Pancreas (tissue), 10 donors: ENCODE measurements around the gene PACRG. TPM values are rescaled to one million over a fixed set of nuclear protein-coding genes. Genes with fewer than 3 reads are reported as not detected.

Experiments used
- ATAC-seq, 4 donors: fragments of 200-7000 bp; cut with Tn5 transposase; one replicate each; pipeline versions ENCODE4 v1.8.0 to v1.9.1; 2020; ENCODE audit warnings: mild to moderate bottlenecking in 4 of 4, moderate library complexity in 4 of 4
- DNase-seq, 6 donors: peaks; one replicate each; pipeline ENCODE4 v3.0.0-alpha.2; 2020
- FAIRE-seq: peaks from 2 replicates; lab custom pipeline; 2012; peaks lifted over from hg19 to GRCh38; lab: Jason Lieb, UNC
- H3K27ac ChIP-seq, 4 donors: fragments of 200-600 bp; sonication (generic); 1 replicate in 3 of 4; 2 replicates in 1 of 4; pipeline versions ENCODE4 v1.5.0 to v1.8.0; 2020
- H3K27me3 ChIP-seq, 4 donors: fragments of 200-600 bp; one replicate each; pipeline ENCODE4 v1.8.0; 2021
- H3K36me3 ChIP-seq, 3 donors: fragments of 200-600 bp; sonication (generic) in 1 of 3; one replicate each; pipeline versions ENCODE4 v1.5.0 to v1.8.0; 2020 to 2021
- H3K4me1 ChIP-seq, 3 donors: fragments of 200-600 bp; one replicate each; pipeline ENCODE4 v1.8.0; 2021
- H3K4me3 ChIP-seq, 4 donors: fragments of 200-600 bp; sonication (generic) in 2 of 4; one replicate each; pipeline versions ENCODE4 v1.5.0 to v1.8.0; 2020 to 2021
- H3K9me3 ChIP-seq, 4 donors: fragments of 200-600 bp; one replicate each; pipeline ENCODE4 v1.8.0; 2021
- WGBS, 2 donors: extraction: QIAGEN DNeasy Blood & Tissue Kit; methylation state at CpG; one replicate each; pipeline ENCODE4 v1.1.7; 2013; 5-methylcytosine and 5-hydroxymethylcytosine counted together
- intact Hi-C, 3 donors: fragments of 100-400 bp; cut with DNase I; formaldehyde crosslinking; loops; one replicate each; pipeline versions ENCODE4 v1.11.1 to v1.14.2; 2022
- polyA plus RNA-seq, 2 donors: library from polyadenylated mRNA; stranded (reverse); fragments of 200-250 nt; gene quantifications; one replicate each; pipeline ENCODE4 v1.2.3, GENCODE V29; 2013
- total RNA-seq, 6 donors: library from RNA; stranded (reverse); fragmentation: NEBNext Ultra II Directional in 4 of 6; extraction: Animal tissue kit (Norgen Biotek cat#: 25700) in 4 of 6; gene quantifications; one replicate each; pipeline versions ENCODE4 v1.2.1 to v1.2.4, GENCODE V29; 2021 to 2023
- TF ChIP-seq, protein P1 (sequence below), 4 donors: fragments of 200-600 bp; sonication (generic) in 3 of 4; IDR thresholded peaks; one replicate each; pipeline versions ENCODE4 v1.5.0 to v1.8.0; 2021; ENCODE audit warnings: antibody characterized with exemption in 4 of 4
- donor health status: healthy with polysubstance abuse.
- donor health status: DM: no; HTN: no; CAD: no; lungs with moderate emphysema.
- donor health status: DM: no; HTN: no; CAD: no.
- donor health status: control.
- donor health status: control.
- donor health status: Bipolar disorder and iron deficiency.
- donor health status: DM: yes; HTN: yes; CAD: no.
- donor health status: DM: no; HTN: no; CAD: no.
- donor health status: DM: no; HTN: no; CAD: no.
- donor health status: DM: yes; HTN: yes; CAD: no.

The PACRG gene
- total and polyA plus RNA-seq, 8 donors = 2.5 to 7.1 (median 3.5) TPM

DNA sequence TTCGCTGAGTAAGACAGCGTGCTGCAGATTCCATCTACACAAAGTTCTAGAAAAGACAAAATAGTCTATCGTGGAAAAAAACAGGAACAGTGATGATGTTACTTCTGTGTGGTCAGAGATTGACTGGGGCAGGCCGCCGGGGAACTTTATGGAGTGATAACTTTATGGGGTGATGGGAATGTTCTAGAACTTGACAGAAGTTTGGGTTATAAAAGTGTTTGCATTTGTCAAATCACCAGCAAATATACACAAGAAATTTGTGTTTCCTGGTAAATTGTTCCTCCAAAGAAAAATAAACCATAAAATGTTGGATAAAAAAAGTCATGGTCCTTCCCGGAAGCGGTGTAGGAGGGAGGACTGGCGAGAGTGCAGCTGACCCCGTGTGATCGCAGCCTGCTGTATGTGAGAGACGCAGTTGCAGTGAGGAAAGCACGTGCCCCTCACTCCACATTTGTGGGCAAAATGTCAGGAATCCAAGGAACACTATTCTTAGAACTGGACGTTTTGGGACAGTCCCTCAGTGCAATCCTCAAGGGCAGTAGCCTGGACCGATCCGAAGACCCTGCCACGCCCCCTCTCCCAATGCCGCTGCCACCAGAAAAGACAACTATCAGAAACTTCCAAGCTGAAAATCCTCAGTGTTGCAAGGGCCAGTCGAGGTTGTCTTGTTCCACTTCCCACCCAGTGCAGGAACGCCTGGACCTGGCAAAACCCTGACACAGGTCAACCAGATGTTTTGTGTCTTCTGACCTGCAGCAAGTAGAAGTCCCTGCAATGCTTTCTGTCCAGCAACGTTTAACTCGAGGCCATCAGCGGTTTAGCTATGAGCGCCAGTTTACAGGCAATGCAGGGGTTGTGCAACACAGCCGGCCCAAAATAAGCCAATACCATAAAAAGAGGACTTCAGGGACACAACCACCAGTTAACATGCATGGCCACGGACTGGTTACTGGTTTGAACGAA is 606.2 kb downstream of the PACRG start:
- 73 to 74% methylated on average over 26 of the region's 26 CpGs for WGBS, 2 donors

DNA sequence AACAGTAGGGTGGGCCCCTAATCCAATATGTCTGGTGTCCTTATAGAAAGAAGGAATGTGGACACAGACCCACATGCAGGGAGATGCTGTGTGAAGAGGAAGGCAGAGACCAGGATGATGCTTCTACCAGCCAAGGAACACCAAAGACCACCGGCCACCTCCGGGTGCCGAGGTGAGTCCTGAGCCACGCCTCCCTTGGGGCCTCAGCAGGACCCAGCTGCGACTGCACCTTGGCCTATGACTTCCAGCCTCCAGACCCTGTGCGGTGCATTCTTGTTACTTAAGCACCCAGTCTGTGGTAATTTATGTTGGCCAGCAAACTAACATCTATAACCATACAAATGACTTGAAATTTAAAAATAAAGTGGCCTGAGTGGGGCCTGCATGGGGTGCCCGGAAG is 607.3 kb downstream of the PACRG start:
- TF ChIP-seq, protein P1, sequence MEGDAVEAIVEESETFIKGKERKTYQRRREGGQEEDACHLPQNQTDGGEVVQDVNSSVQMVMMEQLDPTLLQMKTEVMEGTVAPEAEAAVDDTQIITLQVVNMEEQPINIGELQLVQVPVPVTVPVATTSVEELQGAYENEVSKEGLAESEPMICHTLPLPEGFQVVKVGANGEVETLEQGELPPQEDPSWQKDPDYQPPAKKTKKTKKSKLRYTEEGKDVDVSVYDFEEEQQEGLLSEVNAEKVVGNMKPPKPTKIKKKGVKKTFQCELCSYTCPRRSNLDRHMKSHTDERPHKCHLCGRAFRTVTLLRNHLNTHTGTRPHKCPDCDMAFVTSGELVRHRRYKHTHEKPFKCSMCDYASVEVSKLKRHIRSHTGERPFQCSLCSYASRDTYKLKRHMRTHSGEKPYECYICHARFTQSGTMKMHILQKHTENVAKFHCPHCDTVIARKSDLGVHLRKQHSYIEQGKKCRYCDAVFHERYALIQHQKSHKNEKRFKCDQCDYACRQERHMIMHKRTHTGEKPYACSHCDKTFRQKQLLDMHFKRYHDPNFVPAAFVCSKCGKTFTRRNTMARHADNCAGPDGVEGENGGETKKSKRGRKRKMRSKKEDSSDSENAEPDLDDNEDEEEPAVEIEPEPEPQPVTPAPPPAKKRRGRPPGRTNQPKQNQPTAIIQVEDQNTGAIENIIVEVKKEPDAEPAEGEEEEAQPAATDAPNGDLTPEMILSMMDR (IDR thresholded peaks at IDR 0.05) = no peak
- Histone ChIP-seq H3K27me3 (no peaks in the 10 kb centered on the region), H3K4me3 (no peak overlapping the region), H3K9me3 (no peaks in the 10 kb centered on the region), H3K36me3 (no peaks in the 10 kb centered on the region), H3K27ac (peak overlapping the region in 1 of 4 donors; percentile 10), H3K4me1 (no peaks in the 10 kb centered on the region)
- WGBS, 2 donors = 88 to 90% methylated on average over 7 of the region's 7 CpGs
- intact Hi-C loops = no loop called here
- ATAC-seq = no peak
- FAIRE-seq = no peak
- DNase-seq = no peak

More for the DNA sequence above, 606.2 kb downstream of the PACRG start:
- Histone ChIP-seq H3K4me3 (no peak overlapping the region), H3K4me1 (no peaks in the 10 kb centered on the region), H3K27me3 (no peaks in the 10 kb centered on the region), H3K36me3 (no peaks in the 10 kb centered on the region), H3K27ac (no peak overlapping the region), H3K9me3 (no peaks in the 10 kb centered on the region)
- TF ChIP-seq, protein P1 (IDR thresholded peaks at IDR 0.05) = no peak
- ATAC-seq = peak in 1 of 4 donors; percentile 31
- DNase-seq = no peak
- intact Hi-C loops = no loop called here
- no peak for FAIRE-seq

DNA sequence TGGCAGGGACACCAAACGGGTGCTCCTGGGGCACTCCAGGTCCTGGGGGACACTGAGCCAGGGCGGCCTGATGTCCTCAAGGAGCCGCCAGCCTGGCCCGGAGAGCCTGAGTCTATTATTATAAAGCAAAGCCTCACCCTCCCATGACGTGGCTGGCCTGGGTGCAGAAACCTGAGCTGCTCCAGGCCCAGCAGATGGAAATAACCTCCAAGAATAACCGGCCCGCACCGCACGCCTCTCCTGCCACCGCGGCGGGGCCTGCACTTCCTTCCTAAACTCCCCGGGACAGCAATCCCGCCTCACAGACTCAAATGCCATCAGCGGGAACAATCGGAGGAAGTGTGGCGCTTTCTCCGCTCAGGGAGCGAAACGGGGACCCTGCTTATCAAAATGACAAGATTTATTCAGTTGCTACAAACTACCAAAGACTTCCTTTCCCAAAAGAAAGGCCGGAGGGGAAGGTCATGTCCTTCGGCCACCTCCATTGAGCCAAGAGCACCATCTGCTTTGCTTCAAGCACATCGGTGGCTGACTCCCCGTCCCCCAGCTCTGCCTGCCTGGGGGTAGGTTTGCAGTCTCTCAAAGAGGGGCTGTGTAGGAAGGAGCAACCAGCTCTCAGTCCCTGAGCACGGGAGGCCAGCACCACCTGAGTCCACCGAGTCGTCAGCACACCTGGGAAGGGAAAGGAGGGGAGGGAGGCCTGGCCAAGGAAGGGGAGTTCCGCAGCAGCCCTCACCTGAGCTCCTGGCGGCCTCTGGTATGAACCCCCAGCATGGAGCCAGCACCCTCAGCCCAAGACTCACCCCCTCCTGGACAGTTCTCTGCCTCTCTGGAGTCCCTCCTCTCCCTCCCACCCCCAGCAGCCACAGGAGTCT is 608.1 kb downstream of the PACRG start:
- ATAC-seq = peak in 1 of 4 donors; percentile 40
- no peaks in the 10 kb centered on the region for H3K36me3 ChIP-seq
- intact Hi-C loops = no loop called here

DNA sequence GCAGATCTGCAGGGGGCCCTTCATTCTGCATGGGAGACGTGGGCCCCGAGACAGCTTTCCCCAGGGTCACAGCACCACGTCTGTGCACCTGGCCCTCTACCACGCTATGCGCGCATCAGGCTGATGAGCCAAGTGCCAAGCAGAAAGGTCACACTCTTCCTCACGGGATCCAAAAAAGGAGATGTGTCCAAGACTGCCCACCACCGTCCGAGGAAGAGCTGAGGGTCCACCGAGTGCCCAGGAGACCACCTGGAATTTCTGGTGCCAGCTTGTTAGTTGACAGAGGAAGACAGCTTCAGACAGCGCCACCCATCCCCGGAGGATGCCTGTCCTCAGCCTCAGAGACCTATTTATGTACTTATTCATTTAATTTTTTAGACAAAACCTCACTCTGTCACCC is 609.2 kb downstream of the PACRG start:
- H3K27ac ChIP-seq = no peak overlapping the region
- 89 to 96% methylated on average over 12 of the region's 12 CpGs for WGBS, 2 donors
- no peaks in the 10 kb centered on the region for H3K36me3 ChIP-seq
- no peak for DNase-seq
- no peak for FAIRE-seq
- intact Hi-C loops = no loop called here
- H3K4me1 ChIP-seq = no peaks in the 10 kb centered on the region
- H3K9me3 ChIP-seq = no peaks in the 10 kb centered on the region
- TF ChIP-seq, protein P1 (IDR thresholded peaks at IDR 0.05) = no peak
- no peak overlapping the region for H3K4me3 ChIP-seq
- no peak for ATAC-seq
- H3K27me3 ChIP-seq = no peaks in the 10 kb centered on the region

More for the DNA sequence above, 608.1 kb downstream of the PACRG start:
- peak overlapping the region in 1 of 4 donors; percentile 10 for H3K27ac ChIP-seq
- 73% methylated on average over 29 of the region's 29 CpGs for WGBS, 2 donors
- DNase-seq (no peak), FAIRE-seq (no peak)
- H3K9me3 ChIP-seq = no peaks in the 10 kb centered on the region
- H3K4me1 ChIP-seq = no peaks in the 10 kb centered on the region
- TF ChIP-seq, protein P1 (IDR thresholded peaks at IDR 0.05) = no peak
- H3K4me3 ChIP-seq = no peak overlapping the region
- H3K27me3 ChIP-seq = no peaks in the 10 kb centered on the region
